ENCODE results near the gene GABRG3.

The GABRG3 gene

GRCh38 chr15:27589782-27590181, 618.8 kb downstream of the GABRG3 start:
- TF ChIP-seq, protein P1, sequence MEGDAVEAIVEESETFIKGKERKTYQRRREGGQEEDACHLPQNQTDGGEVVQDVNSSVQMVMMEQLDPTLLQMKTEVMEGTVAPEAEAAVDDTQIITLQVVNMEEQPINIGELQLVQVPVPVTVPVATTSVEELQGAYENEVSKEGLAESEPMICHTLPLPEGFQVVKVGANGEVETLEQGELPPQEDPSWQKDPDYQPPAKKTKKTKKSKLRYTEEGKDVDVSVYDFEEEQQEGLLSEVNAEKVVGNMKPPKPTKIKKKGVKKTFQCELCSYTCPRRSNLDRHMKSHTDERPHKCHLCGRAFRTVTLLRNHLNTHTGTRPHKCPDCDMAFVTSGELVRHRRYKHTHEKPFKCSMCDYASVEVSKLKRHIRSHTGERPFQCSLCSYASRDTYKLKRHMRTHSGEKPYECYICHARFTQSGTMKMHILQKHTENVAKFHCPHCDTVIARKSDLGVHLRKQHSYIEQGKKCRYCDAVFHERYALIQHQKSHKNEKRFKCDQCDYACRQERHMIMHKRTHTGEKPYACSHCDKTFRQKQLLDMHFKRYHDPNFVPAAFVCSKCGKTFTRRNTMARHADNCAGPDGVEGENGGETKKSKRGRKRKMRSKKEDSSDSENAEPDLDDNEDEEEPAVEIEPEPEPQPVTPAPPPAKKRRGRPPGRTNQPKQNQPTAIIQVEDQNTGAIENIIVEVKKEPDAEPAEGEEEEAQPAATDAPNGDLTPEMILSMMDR (IDR thresholded peaks at IDR 0.05; ENCODE audit: low read depth, low read length, missing control alignments) = no peak
- in situ Hi-C loops (cut with HindIII; ENCODE audit: low pct_ligation_motif_present, low sequenced_read_pairs) = no loop called here
- Histone ChIP-seq H3K27ac (no peak overlapping the region), H3K4me3 (ENCODE audit: low read depth, low read length) (no peak overlapping the region), H3K27me3 (replicated peaks) (no peaks in the 10 kb centered on the region), H3K36me3 (replicated peaks) (no peaks in the 10 kb centered on the region)
- DNase-seq = no peak
